HEK293 (cell line): ENCODE results near the gene GOLGA3.

Experiments
- GLI2 ChIP-seq: fragments of 450-650 bp; formaldehyde crosslinking; IDR thresholded peaks from 2 replicates; pipeline ENCODE4; 2017; ENCODE audit warnings: missing biosample characterization, missing genetic modification characterization, low read depth, borderline replicate concordance
- KLF17 ChIP-seq: fragments of 450-650 bp; formaldehyde crosslinking; IDR thresholded peaks from 2 replicates; pipeline ENCODE4 v1.5.1; 2016; ENCODE audit warnings: missing biosample characterization, missing genetic modification characterization
- KLF9 ChIP-seq: fragments of 450-650 bp; formaldehyde crosslinking; IDR thresholded peaks from 2 replicates; pipeline ENCODE4 v1.5.1; 2016; ENCODE audit warnings: missing biosample characterization, missing genetic modification characterization, low read depth
- OSR2 ChIP-seq: fragments of 450-650 bp; formaldehyde crosslinking; IDR thresholded peaks from 2 replicates; pipeline ENCODE4 v1.5.1; 2016; ENCODE audit warnings: missing biosample characterization, missing genetic modification characterization
- PRDM2 ChIP-seq: fragments of 450-650 bp; formaldehyde crosslinking; IDR thresholded peaks from 2 replicates; pipeline ENCODE4 v1.5.1; 2016; ENCODE audit warnings: missing biosample characterization, missing genetic modification characterization, borderline replicate concordance
- RBAK ChIP-seq: fragments of 450-650 bp; formaldehyde crosslinking; IDR thresholded peaks from 2 replicates; pipeline ENCODE4 v1.5.1; 2016; ENCODE audit warnings: missing biosample characterization, missing genetic modification characterization
- SETDB1 ChIP-seq: IDR thresholded peaks from one replicate; pipeline ENCODE4 v1.6.1; 2017; ENCODE audit warnings: mild to moderate bottlenecking, low read length, moderate library complexity, mixed read lengths; ENCODE audit not compliant: insufficient read length
- ZBTB8A ChIP-seq: fragments of 450-650 bp; formaldehyde crosslinking; IDR thresholded peaks from 2 replicates; pipeline ENCODE4 v1.5.1; 2016; ENCODE audit warnings: missing biosample characterization, missing genetic modification characterization
- ZEB2 ChIP-seq: fragments of 450-650 bp; formaldehyde crosslinking; IDR thresholded peaks from 2 replicates; pipeline ENCODE4 v1.5.1; 2016; ENCODE audit warnings: missing biosample characterization, missing genetic modification characterization
- ZFHX2 ChIP-seq: fragments of 450-650 bp; formaldehyde crosslinking; conservative IDR thresholded peaks from 2 replicates; pipeline ENCODE4 v1.5.1; 2016; ENCODE audit warnings: missing biosample characterization, missing genetic modification characterization
- ZFP3 ChIP-seq: fragments of 450-650 bp; formaldehyde crosslinking; IDR thresholded peaks from 2 replicates; pipeline ENCODE4 v1.5.1; 2016; ENCODE audit warnings: low read depth, missing biosample characterization, missing genetic modification characterization
- ZNF114 ChIP-seq: fragments of 450-650 bp; formaldehyde crosslinking; IDR thresholded peaks from 2 replicates; pipeline ENCODE4 v1.5.0; 2017; ENCODE audit warnings: missing biosample characterization, missing genetic modification characterization
- ZNF132 ChIP-seq: fragments of 450-650 bp; formaldehyde crosslinking; IDR thresholded peaks from 2 replicates; pipeline ENCODE4 v1.5.1; 2017; ENCODE audit warnings: missing biosample characterization, missing genetic modification characterization, borderline replicate concordance
- ZNF16 ChIP-seq: fragments of 450-650 bp; formaldehyde crosslinking; IDR thresholded peaks from 2 replicates; pipeline ENCODE4 v1.5.1; 2016; ENCODE audit warnings: low read depth, missing biosample characterization, missing genetic modification characterization
- ZNF184 ChIP-seq: fragments of 450-650 bp; IDR thresholded peaks from 2 replicates; pipeline ENCODE4 v1.5.1; 2018; ENCODE audit warnings: missing biosample characterization, mild to moderate bottlenecking, missing genetic modification characterization
- ZNF211 ChIP-seq: fragments of 450-650 bp; formaldehyde crosslinking; IDR thresholded peaks from 2 replicates; pipeline ENCODE4 v1.5.1; 2016; ENCODE audit warnings: low read depth, missing biosample characterization, missing genetic modification characterization
- ZNF335 ChIP-seq: fragments of 450-650 bp; formaldehyde crosslinking; conservative IDR thresholded peaks from 2 replicates; pipeline ENCODE4 v1.5.1; 2016; ENCODE audit warnings: missing biosample characterization, missing genetic modification characterization
- ZNF37A ChIP-seq: fragments of 450-650 bp; IDR thresholded peaks from 2 replicates; pipeline ENCODE4 v1.5.1; 2018; ENCODE audit warnings: missing biosample characterization, missing genetic modification characterization
- ZNF423 ChIP-seq: fragments of 450-650 bp; formaldehyde crosslinking; IDR thresholded peaks from 2 replicates; pipeline ENCODE4 v1.5.1; 2016; ENCODE audit warnings: missing biosample characterization, missing genetic modification characterization
- ZNF561 ChIP-seq: fragments of 450-650 bp; IDR thresholded peaks from 2 replicates; pipeline ENCODE4 v1.5.1; 2018; ENCODE audit warnings: missing biosample characterization, missing genetic modification characterization, borderline replicate concordance
- ZNF621 ChIP-seq: fragments of 450-650 bp; formaldehyde crosslinking; IDR thresholded peaks from 2 replicates; pipeline ENCODE4 v1.5.1; 2017; ENCODE audit warnings: missing biosample characterization, missing genetic modification characterization
- ZNF654 ChIP-seq: fragments of 450-650 bp; formaldehyde crosslinking; IDR thresholded peaks from 2 replicates; pipeline ENCODE4 v1.5.1; 2016; ENCODE audit warnings: low read depth, missing biosample characterization, missing genetic modification characterization
- ZNF785 ChIP-seq: fragments of 450-650 bp; formaldehyde crosslinking; IDR thresholded peaks from 2 replicates; pipeline ENCODE4 v1.5.1; 2016; ENCODE audit warnings: missing biosample characterization, missing genetic modification characterization
- ZXDB ChIP-seq: fragments of 450-650 bp; formaldehyde crosslinking; IDR thresholded peaks from 2 replicates; pipeline ENCODE4 v1.5.1; 2016; ENCODE audit warnings: missing biosample characterization, missing genetic modification characterization
- TF ChIP-seq, protein P1 (sequence below): fragments of 450-650 bp; formaldehyde crosslinking; IDR thresholded peaks from 2 replicates; pipeline ENCODE4 v1.5.0; 2017; ENCODE audit warnings: missing biosample characterization, missing genetic modification characterization, borderline replicate concordance
- TF ChIP-seq, protein P2 (sequence below): fragments of 450-650 bp; formaldehyde crosslinking; conservative IDR thresholded peaks from 2 replicates; pipeline ENCODE4 v1.5.1; 2016; ENCODE audit warnings: low read depth, missing biosample characterization, missing genetic modification characterization

GOLGA3 gene

DNA sequence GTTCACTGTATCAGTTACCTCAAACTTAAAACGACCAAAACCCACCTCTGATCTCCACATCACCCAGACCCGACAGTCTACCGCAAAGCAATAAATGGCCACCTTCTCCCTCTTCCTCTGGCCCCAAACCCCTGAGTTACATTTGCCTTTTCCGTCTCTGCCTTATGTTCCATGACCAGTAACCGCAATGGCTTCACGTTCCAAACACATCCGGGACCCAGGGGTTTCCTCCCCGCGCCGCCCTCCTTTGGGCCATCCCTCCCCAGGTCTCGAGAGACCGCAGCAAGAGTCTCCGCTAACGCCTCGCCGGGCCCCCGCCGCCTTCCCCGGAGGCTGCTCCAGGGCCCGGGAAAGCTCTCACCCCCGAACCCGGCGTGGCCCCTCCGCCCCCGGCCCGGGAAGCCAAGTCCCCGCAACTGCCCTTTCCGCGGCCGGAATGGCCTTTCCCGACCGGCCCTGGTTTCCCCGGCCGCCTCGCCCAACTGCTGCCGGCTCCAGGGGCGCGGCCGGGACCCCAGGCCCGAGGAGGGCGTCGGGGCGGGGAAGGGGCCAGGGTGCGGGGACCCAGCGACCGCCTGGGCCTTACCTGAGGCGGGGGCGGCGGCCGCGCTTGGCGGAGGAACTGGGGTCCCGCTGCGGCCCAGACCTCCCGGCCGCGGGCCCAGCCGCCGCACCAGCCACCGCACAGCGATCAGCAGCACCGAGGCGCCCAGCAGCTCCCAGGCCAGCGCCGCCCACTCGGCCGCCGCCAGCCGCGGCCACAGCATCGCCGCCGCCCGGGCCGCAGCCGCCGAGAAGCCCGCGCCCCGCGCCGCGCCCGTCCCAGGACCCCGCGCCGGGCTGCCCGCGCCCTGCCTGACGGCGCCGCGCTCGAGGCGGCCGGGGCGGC, 67.4 kb downstream of the GOLGA3 start, which contains the start of gene ANKLE2 (continued):
- TF ChIP-seq PRDM2 (tag by site-specific recombination) (no peak), ZEB2 (tag by site-specific recombination) (no peak; the same call in 1 of the 2 replicates), ZNF211 (tag by site-specific recombination) (no peak), KLF17 (tag by site-specific recombination) (0 out of 2 replicates have a peak, but pooled peaks have one; percentile 24), ZFHX2 (peak; percentile 44), ZNF621 (tag by site-specific recombination) (no peak), ZNF132 (no peak), ZNF561 (tag by site-specific recombination) (no peak), ZNF114 (tag by site-specific recombination) (no peak), GLI2 (tag by site-specific recombination) (no peak), SETDB1 (no peak), RBAK (no peak), KLF9 (tag by site-specific recombination) (0 out of 2 replicates have a peak, but pooled peaks have one; percentile 11), ZNF184 (tag by site-specific recombination) (no peak), ZNF335 (peak; percentile 68), ZNF423 (tag by site-specific recombination) (no peak), ZNF654 (tag by site-specific recombination) (no peak), ZXDB (tag by site-specific recombination) (no peak), ZNF16 (no peak), ZFP3 (tag by site-specific recombination) (no peak), ZNF785 (no peak), OSR2 (no peak), ZNF37A (tag by site-specific recombination) (no peak), ZBTB8A (tag by site-specific recombination) (peak; percentile 51)
- TF ChIP-seq, protein P1, sequence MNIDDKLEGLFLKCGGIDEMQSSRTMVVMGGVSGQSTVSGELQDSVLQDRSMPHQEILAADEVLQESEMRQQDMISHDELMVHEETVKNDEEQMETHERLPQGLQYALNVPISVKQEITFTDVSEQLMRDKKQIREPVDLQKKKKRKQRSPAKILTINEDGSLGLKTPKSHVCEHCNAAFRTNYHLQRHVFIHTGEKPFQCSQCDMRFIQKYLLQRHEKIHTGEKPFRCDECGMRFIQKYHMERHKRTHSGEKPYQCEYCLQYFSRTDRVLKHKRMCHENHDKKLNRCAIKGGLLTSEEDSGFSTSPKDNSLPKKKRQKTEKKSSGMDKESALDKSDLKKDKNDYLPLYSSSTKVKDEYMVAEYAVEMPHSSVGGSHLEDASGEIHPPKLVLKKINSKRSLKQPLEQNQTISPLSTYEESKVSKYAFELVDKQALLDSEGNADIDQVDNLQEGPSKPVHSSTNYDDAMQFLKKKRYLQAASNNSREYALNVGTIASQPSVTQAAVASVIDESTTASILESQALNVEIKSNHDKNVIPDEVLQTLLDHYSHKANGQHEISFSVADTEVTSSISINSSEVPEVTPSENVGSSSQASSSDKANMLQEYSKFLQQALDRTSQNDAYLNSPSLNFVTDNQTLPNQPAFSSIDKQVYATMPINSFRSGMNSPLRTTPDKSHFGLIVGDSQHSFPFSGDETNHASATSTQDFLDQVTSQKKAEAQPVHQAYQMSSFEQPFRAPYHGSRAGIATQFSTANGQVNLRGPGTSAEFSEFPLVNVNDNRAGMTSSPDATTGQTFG (tag by site-specific recombination), result no peak
- TF ChIP-seq, protein P2, sequence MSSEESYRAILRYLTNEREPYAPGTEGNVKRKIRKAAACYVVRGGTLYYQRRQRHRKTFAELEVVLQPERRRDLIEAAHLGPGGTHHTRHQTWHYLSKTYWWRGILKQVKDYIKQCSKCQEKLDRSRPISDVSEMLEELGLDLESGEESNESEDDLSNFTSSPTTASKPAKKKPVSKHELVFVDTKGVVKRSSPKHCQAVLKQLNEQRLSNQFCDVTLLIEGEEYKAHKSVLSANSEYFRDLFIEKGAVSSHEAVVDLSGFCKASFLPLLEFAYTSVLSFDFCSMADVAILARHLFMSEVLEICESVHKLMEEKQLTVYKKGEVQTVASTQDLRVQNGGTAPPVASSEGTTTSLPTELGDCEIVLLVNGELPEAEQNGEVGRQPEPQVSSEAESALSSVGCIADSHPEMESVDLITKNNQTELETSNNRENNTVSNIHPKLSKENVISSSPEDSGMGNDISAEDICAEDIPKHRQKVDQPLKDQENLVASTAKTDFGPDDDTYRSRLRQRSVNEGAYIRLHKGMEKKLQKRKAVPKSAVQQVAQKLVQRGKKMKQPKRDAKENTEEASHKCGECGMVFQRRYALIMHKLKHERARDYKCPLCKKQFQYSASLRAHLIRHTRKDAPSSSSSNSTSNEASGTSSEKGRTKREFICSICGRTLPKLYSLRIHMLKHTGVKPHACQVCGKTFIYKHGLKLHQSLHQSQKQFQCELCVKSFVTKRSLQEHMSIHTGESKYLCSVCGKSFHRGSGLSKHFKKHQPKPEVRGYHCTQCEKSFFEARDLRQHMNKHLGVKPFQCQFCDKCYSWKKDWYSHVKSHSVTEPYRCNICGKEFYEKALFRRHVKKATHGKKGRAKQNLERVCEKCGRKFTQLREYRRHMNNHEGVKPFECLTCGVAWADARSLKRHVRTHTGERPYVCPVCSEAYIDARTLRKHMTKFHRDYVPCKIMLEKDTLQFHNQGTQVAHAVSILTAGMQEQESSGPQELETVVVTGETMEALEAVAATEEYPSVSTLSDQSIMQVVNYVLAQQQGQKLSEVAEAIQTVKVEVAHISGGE, result peak; percentile 47; the same call in 1 of the 2 replicates
